Right ventricle myocardium inferior (tissue), 1 donor: ENCODE results near the gene KIR3DL1. TPM values are rescaled to one million over a fixed set of nuclear protein-coding genes. Genes with fewer than 3 reads are reported as not detected.
"Not testable (repeated sequence)": the region's sequence is repeated elsewhere in the genome, so short reads cannot be mapped to it uniquely, and the experiment has no call there.

Experiments used
- ATAC-seq: fragments of 200-7000 bp; cut with Tn5 transposase; one replicate; pipeline ENCODE4 v1.9.1; 2020; ENCODE audit warnings: mild to moderate bottlenecking, moderate library complexity
- DNase-seq: peaks from one replicate; pipeline ENCODE4 v3.0.0; 2021; ENCODE audit errors: missing footprints
- intact Hi-C: fragments of 100-400 bp; cut with DNase I; formaldehyde crosslinking; loops from one replicate; pipeline ENCODE4 v1.11.0; 2022
- total RNA-seq: library from RNA; stranded (reverse); fragmentation: NEBNext Ultra II Directional; extraction: Animal tissue kit (Norgen Biotek cat#: 25700); gene quantifications from one replicate; pipeline ENCODE4 v1.2.1, GENCODE V29; 2021
- donor health status: DM: no; HTN: yes; CAD: no; lungs with severe emphysema.

KIR3DL1 gene
- total RNA-seq, 1 donor from 2014 or later: not detected

DNA sequence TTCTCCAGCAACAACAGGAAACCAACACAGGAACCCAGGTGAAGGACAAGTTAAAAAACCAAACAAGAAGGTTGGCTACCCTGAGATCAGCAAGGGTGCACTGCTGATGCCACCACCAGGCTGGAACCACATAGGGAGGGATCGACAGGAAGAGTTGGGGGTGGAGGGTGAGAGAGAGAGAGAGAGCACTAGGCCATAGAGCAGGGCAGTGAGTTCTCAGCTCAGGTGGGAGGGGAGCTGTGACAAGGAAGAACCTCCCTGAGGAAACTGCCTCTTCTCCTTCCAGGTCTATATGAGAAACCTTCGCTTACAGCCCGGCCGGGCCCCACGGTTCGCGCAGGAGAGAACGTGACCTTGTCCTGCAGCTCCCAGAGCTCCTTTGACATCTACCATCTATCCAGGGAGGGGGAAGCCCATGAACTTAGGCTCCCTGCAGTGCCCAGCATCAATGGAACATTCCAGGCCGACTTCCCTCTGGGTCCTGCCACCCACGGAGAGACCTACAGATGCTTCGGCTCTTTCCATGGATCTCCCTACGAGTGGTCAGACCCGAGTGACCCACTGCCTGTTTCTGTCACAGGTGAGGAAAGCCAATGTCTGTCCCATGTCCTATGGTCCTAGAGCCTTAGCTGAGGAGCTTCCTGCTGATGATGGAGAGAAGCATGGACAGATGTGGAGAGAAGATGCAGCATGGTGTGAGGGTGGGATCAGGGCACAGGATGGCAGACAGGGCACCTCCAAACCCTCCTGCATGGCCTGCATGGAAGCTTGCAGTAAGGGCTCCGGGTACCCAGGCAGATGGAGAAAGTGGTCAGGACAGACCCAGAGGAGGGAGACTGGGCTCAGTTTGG is 10.4 kb upstream of the KIR3DL1 start:
- DNase-seq (no peak), ATAC-seq (no peak)
- intact Hi-C loops: no loop called here

DNA sequence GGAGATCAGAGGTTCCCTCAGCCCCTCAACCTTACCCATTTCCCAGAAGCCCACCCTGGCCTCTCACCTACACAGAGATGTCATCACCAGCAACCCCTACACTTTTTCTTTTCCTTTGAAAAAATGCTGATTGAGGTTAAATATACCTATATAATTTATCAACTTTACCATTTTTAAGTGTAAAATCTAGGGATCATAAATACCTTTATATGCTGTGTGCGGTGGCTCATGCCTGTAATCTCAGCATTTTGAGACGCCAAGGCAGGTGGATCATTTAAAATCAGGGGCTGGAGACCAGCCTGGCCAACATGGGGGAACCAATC is 9.8 kb upstream of the KIR3DL1 start:
- ATAC-seq (no peak), DNase-seq (no peak)
- intact Hi-C loops: no loop called here

DNA sequence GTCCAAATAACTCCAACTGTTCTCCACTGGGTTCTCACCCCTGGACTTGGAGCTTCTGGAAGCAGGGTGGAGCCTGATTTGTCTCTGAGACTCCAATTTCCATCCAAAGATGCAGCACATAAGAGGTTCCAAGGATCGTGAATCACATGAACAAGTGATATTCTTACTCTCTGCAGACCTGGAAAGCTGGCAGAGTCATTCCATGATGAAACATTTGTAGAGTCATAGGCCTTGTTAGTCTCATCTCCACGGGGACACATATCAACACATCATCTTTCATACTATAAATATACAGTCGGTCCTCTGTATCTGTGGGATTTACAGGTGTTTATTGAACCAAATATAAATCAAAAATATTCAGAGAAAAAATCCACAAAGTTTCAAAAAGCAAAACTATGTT is 1.7 kb upstream of the KIR3DL1 start:
- intact Hi-C loops, ATAC-seq: not testable (repeated sequence)

DNA sequence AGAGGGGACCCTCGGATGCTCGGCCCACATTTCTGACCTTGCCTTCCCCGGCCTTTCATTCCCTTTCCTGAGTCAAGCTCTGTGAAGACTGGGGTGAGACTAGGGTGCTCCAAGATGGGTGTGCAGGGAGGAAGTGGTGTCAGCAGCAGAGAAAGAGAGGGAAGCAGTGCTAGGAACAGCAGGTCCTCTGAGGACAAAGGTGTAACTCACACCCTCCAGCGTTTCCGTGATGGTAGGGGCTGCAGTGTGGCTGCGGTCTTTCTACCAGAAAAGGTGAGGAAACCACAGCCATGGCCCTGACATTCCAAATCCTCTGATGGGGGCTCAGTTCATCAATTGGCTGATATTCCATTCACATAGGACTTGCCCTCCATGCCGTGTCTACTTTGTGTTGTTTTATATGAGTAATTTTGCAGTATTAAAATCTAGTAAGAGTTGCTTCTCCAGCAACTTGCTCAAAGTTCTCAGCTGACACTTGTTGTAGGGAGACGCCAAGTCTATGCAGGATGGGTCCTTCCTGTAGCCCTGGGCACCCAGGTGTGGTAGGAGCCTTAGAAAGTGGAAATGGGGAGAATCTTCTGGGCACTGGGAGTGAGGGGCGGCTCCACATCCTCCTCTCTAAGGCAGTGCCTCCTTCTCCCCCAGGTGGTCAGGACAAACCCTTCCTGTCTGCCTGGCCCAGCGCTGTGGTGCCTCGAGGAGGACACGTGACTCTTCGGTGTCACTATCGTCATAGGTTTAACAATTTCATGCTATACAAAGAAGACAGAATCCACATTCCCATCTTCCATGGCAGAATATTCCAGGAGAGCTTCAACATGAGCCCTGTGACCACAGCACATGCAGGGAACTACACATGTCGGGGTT is 1.6 kb downstream of the KIR3DL1 start:
- no peak for DNase-seq
- intact Hi-C loops: no loop called here
- ATAC-seq: no peak

More for the DNA sequence above, 1.7 kb upstream of the KIR3DL1 start:
- not testable (repeated sequence) for DNase-seq

DNA sequence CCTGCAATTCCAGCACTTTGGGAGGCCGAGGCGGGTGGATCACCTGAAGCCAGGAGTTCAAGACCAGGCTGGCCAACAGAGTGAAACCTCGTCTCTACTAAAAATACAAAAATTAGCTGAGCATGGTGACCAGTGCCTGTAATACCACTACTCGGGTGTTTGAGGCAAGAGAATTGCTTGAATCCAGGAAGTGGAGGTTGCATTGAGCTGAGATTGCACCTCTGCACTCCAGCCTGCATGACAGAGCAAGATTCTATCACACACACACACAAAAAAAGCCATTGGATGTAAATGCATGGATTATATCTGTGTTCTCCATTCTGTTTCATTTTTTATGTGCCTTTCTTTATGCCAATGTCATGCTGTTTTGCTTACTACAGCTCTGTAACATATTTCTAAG is 8.1 kb downstream of the KIR3DL1 start:
- intact Hi-C loops, ATAC-seq: not testable (repeated sequence)

DNA sequence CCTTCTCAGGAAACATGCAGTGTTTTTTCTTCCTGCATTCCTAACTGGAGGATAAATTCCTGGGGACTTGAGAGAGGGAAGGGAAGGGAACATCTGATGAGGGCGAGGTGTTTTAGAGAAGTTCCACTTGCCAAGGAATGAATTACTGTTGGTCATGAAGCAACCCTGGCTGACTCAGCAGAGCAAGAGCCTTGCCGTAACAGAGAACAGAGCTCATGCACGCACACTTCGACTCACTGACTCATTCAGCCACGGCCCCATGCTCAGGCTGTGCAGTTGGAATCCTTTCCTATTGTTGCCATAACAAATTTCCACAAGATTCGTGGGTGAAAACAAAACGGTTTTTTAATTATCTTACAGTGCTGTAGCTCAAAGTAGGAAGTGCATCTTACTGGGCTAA is 9.1 kb downstream of the KIR3DL1 start:
- DNase-seq, intact Hi-C loops, ATAC-seq: not testable (repeated sequence)

More for the DNA sequence above, 8.1 kb downstream of the KIR3DL1 start:
- not testable (repeated sequence) for DNase-seq

DNA sequence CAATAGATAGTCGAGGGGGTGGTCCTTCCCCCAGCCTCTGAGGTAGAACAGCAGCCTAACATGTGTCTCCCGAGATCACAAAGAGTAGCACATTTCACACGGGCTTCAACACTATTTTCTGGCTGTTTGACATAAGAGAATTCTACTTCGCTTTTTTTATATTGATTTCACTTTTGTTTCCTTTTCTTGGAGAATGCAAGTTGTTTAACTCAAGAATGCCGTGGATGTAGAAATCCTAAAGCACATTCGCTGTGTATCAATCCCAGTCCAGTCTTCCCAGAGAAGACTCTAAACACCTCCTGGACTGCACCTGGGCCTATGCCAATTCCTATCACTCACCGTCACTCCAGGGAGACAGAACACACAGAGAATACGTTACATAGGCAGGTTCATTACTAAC is 11.8 kb downstream of the KIR3DL1 start:
- ATAC-seq, DNase-seq, intact Hi-C loops: not testable (repeated sequence)

DNA sequence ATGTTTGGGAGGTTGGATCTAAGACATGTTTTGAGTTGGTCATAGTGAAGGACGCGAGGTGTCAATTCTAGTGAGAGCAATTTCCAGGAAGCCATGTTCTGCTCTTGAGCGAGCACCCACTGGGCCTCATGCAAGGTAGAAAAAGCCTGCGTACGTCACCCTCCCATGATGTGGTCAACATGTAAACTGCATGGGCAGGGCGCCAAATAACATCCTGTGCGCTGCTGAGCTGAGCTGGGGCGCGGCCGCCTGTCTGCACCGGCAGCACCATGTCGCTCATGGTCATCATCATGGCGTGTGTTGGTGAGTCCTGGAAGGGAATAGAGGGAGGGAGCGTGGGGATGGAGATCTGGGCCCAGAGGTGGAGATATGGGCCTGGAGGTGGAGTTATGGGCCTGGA is 16.2 kb downstream of the KIR3DL1 start, which contains the start of gene KIR2DS4:
KIR2DS4 (plus strand) TSS at position 181 of the 400 bp plus-strand sequence.
- ATAC-seq, DNase-seq, intact Hi-C loops: not testable (repeated sequence)

DNA sequence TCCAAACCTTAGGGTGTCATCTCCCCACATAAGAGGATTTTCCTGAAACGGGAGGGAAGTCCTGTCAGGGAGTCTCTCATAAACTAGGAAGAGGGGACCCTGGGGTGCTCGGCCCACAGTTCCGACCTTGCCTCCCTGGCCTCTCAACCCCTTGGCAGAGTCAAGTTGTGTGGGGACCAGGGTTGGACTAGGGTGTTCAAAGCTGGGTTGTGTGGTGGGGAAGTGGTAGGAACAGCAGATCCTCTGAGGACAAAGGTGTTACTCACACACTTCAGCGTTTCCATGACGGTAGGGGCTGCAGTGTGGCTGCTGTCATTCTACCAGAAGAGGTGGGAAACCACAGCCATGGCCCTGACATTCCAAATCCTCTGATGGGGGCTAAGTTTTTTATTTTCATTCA is 18.9 kb downstream of the KIR3DL1 start:
- intact Hi-C loops, ATAC-seq, DNase-seq: not testable (repeated sequence)

DNA sequence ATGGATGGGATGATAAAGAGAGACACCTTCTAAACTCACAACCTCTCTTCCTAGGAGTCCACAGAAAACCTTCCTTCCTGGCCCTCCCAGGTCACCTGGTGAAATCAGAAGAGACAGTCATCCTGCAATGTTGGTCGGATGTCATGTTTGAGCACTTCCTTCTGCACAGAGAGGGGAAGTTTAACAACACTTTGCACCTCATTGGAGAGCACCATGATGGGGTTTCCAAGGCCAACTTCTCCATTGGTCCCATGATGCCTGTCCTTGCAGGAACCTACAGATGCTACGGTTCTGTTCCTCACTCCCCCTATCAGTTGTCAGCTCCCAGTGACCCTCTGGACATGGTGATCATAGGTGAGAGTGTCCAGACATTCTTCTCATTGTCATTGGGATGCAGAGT is 21.3 kb downstream of the KIR3DL1 start:
- intact Hi-C loops, DNase-seq, ATAC-seq: not testable (repeated sequence)

DNA sequence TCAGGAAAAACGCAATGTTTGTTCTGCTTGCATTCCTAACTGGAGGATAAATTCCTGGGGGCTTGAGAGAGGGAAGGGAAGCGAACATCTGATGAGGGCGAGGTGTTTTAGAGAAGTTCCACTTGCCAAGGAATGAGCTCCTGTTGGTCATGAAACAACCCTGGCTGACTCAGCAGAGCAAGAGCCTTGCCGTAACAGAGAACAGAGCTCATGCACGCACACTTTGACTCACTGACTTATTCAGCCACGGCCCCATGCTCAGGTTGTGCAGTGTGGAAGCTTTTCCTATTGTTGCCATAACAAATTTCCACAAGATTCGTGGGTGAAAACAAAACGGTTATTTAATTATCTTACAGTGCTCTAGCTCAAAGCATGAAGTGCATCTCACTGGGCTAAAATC is 26.9 kb downstream of the KIR3DL1 start:
- intact Hi-C loops, DNase-seq, ATAC-seq: not testable (repeated sequence)

DNA sequence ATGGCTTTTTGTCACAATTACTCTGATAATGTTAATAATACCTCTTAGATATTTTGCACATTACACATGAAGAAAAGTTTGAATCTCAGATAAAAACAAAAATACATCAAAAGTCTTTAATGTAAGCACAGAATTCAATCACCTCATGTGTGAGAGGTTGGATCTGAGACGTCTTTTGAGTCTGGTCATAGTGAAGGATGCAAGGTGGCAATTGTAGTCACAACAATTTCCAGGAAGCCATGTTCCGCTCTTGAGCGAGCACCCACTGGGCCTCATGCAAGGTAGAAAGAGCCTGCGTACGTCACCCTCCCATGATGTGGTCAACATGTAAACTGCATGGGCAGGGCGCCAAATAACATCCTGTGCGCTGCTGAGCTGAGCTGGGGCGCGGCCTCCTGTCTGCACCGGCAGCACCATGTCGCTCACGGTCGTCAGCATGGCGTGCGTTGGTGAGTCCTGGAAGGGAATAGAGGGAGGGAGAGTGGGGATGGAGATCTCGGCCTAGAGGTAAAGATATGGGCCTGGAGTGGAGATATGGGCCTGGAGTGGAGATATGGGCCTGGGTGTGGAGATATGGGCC is 33.9 kb downstream of the KIR3DL1 start, which contains the start of gene KIR3DL2:
KIR3DL2 (plus strand) TSS at position 383 of the 580 bp plus-strand sequence; CDS start at position 416, 33 bp downstream.
- ATAC-seq, DNase-seq, intact Hi-C loops: not testable (repeated sequence)

DNA sequence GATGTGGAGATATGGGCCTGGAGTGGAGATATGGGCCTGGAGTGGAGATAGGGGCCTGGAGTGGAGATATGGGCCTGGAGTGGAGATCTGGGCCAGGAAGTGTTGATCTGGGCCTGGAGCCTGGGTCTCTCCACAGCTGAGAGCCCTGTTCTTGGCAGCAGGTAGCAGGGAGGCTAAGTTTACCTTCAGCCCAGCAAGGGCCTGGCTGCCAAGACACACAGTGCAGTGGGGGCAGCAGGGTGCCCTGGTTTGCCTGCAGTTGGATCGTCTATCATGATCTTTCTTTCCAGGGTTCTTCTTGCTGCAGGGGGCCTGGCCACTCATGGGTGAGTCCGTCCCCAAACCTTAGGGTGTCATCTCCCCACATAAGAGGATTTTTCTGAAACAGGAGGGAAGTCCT is 34.7 kb downstream of the KIR3DL1 start:
- intact Hi-C loops: no loop called here
- DNase-seq: no peak
- no peak for ATAC-seq

DNA sequence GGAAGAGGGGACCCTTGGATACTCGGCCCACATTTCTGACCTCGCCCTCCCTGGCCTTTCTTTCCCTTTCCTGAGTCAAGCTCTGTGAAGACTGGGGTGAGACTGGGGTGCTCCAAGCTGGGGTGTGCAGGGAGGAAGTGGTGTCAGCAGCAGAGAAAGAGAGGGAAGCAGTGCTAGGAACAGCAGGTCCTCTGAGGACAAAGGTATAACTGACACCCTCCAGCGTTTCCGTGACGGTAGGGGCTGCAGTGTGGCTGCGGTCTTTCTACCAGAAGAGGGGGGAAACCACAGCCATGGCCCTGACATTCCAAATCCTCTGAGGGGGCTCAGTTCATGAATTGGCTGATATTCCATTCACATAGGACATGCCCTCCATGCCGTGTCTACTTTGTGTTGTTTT is 35.1 kb downstream of the KIR3DL1 start:
- DNase-seq (no peak), ATAC-seq (no peak)
- intact Hi-C loops: no loop called here

DNA sequence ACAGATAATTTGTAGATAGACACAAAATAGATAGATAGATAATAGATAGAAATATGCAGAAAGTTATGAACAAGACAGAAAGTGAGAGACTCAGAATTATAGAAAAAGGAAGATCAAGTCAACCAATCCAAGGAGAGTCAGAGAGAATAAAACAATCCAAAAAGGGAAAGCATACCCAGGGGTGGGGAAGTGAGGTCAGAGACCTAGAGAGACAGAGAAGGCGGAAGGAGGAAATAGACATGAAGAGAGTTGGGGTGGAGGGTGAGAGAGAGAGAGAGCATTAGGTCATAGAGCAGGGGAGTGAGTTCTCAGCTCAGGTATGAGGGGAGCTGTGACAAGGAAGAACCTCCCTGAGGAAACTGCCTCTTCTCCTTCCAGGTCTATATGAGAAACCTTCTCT is 39.0 kb downstream of the KIR3DL1 start:
- ATAC-seq, intact Hi-C loops: not testable (repeated sequence)

DNA sequence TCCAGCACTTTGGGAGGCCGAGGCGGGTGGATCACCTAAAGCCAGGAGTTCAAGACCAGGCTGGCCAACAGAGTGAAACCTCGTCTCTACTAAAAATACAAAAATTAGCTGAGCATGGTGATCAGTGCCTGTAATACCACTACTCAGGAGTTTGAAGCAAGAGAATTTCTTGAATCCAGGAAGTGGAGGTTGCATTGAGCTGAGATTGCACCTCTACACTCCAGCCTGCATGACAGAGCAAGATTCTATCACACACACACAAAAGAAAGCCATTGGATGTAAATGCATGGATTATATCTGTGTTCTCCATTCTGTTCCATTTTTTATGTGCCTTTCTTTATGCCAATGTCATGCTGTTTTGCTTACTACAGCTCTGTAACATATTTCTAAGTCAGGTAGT is 42.2 kb downstream of the KIR3DL1 start:
- ATAC-seq, DNase-seq, intact Hi-C loops: not testable (repeated sequence)

More for the DNA sequence above, 39.0 kb downstream of the KIR3DL1 start:
- DNase-seq: not testable (repeated sequence)

DNA sequence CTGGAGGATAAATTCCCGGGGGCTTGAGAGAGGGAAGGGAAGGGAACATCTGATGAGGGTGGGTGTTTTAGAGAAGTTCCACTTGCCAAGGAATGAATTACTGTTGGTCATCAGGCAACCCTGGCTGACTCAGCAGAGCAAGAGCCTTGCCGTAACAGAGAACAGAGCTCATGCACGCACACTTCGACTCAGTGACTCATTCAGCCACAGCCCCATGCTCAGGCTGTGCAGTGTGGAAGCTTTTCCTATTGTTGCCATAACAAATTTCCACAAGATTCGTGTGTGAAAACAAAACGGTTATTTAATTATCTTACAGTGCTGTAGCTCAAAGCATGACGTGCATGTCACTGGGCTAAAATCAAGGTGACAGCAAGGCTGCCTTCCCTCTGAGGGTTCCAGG is 43.2 kb downstream of the KIR3DL1 start:
- DNase-seq, ATAC-seq, intact Hi-C loops: not testable (repeated sequence)

DNA sequence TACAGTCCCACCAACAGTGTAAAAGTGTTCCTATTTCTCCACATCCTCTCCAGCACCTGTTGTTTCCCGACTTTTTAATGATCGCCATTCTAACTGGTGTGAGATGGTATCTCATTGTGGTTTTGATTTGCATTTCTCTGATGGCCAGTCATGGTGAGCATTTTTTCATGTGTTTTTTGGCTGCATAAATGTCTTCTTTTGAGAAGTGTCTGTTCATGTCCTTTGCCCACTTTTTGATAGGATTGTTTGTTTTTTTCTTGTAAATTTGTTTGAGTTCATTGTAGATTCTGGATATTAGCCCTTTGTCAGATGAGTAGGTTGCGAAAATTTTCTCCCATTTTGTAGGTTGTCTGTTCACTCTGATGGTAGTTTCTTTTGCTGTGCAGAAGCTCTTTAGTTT is 47.2 kb downstream of the KIR3DL1 start:
- intact Hi-C loops, DNase-seq: not testable (repeated sequence)

DNA sequence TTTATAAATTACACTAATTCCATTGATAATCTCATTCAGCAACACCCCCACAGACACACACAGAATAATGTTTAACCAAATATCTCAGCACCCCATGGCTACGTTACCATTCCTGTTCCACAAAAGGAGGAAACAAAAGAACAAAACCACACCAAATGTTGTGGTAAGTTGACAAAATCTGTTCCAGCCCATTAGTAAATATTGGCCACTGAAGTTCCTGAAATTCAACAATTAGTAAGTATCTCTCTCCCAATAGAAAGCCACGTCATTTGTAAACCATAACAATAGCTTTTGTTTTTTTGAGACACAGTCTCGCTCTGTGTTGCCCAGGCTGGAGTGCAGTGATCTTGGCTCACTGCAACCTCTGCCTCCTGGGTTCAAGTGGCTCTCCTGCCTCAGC is 55.4 kb downstream of the KIR3DL1 start:
- DNase-seq: no peak
- ATAC-seq: no peak
- intact Hi-C loops: no loop called here

More for the DNA sequence above, 47.2 kb downstream of the KIR3DL1 start:
- ATAC-seq: not testable (repeated sequence)
